Embryonic facial prominence (tissue), 1 donor: Measurements from ENCODE around the gene AMN1.
"Not testable (repeated sequence)": the region's sequence is repeated elsewhere in the genome, so short reads cannot be mapped to it uniquely, and the experiment has no call there.

Source experiments
- DNase-seq: peaks from one replicate; pipeline ENCODE4 v3.0.0-alpha.2; 2016; ENCODE audit errors: extremely low spot score

AMN1 gene

GRCh38 chr12:31728917-31729640 is at the start of gene AMN1:
AMN1 (minus strand) TSS chr12:31729021; CDS start chr12:31729008, 13 bp downstream.
- peak; percentile 97 for DNase-seq

- DNase-seq = no peak
These were observed 45.0 kb upstream of the AMN1 start for GRCh38 chr12:31773867-31774266.

- DNase-seq = no peak
These were observed 44.5 kb upstream of the AMN1 start for GRCh38 chr12:31773223-31773750.

GRCh38 chr12:31772685-31773222 is 43.9 kb upstream of the AMN1 start:
- DNase-seq = no peak

DNA sequence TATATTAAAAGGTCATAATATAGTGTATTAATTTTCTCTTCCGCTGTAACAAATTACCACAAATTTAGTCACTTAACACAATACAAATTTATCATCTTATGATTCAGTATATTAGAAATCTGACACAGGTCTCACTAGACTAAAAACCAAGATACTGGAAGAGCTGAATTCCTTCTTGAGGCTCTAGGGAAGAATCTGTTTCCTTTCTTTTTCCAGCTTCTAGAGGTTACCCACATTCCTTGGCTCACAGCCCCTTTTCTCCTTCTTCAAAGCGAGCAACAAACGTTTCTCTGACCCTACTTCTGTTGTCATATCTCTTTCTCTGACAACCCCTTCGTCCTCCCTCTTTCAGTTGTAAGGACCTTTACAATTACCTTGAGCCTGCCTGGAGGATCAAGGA is 43.4 kb upstream of the AMN1 start:
- no peak for DNase-seq

- DNase-seq = no peak
These were observed 39.2 kb upstream of the AMN1 start for GRCh38 chr12:31768046-31768445.

DNA sequence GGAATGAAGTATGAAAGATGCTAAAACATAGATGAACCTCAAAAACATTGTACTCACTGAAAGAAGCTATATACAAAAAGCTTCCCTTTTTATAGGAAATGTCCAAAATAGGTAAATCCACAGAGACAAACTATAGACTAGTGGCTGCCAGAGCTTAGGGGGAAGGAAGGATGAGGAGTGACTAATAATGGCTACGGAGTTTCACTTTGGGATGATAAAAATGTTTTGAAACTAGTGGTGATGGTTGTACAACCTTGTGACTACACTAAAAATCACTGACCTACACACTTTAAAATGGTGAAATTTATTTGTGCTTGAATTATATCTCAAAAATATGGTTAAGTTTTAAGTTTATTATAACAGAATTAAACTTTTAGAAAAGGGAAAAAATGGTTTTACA is 37.1 kb upstream of the AMN1 start:
- no peak for DNase-seq

DNA sequence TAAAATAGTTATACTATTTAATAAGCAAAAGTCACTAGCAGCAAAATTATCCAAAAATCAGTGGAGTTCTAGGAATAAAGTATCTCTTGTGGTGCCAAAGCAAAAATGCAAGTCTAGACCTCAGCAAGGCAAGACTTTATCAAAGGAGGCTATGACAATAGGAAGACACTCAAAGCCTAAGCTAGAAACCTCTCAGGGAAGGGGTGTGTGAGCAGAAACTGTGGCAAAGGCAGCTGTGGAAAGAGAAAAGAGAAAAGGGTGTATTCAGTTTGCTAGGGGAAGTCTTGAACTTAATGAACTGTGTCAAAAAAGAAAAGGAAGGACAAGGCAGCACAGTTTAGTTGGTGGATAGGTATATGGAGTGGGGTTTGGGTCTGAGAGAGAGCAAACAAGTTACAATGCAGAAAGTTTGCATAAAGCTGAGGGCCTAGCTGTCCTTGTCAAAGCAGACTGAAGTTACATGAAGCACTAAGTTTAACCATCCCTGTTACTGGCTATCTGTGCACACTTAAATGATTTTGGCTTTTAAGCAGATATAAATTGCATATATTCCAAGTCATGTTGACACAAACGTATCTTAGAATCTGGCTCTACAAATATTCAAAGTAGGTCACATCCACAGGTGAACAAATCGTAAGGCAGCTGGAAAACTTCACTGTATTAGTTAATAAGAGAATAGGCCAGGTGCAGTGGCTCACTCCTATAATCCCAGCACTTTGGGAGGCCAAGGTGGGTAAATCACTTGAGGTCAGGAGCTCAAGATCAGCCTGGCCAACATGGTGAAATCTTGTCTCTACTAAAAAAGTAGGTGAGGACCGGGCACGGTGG is 31.0 kb upstream of the AMN1 start:
- no peak for DNase-seq

DNA sequence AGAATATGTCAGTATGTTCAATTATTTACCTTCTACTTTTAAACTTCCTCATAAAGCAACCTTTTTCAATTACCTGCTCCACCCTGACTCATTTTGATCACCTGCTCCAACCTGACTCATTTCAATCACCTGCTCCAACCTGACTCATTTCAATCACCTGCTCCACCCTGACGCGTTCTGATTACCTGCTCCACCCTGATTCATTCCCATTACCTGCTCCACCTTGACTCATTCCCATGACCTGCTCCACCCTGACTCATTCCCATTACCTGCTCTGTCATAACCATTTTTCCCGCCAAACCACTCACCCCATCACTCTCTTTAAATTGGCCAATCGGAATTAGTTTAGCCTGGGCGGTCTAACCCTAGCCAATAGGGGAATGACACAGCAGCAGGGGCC is 29.5 kb upstream of the AMN1 start:
- not testable (repeated sequence) for DNase-seq

GRCh38 chr12:31756977-31757420 is 28.2 kb upstream of the AMN1 start:
- DNase-seq = no peak

GRCh38 chr12:31752450-31752849 is 23.6 kb upstream of the AMN1 start:
- DNase-seq = no peak

DNA sequence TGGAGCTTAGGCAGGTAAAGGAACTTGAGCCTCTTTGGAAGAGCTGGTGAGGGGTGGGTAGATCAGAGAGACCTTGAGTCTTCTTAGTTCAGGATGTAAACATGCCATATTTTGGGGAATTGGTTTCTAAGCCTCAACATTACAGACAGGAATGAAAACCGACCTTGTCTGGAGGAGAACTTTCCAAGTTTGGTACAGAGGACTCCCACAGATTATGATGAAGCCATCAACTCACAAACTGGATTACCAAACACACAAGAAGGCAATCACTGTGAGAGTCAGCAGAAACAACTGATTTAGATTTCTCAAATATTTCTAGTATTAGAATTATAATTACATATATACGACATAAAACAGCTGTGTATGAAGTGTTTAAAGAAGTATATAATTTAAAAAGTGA is 22.3 kb upstream of the AMN1 start:
- DNase-seq = no peak

GRCh38 chr12:31750747-31751039 is 21.9 kb upstream of the AMN1 start:
- DNase-seq = no peak

- no peak for DNase-seq
These were observed 20.3 kb upstream of the AMN1 start for GRCh38 chr12:31749024-31749704.

DNA sequence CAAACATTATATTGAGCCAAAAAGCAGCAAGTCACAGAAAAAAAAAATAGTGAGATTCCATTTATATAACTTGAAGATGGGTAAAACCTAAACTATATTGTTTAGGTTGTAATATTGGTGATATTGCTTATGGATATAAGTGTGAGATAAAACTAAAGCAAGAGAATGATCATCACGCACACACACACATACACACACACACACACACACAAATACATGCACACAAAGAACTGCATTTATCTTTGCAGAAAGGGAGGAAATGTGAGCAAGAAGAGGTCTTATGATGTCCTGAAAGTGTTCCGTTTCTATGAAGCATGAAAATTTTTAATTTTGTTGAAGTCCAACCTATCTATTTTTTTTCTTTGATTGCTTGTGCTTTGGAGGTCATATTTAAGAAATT is 16.4 kb upstream of the AMN1 start:
- DNase-seq = no peak

GRCh38 chr12:31744363-31744762 is 15.5 kb upstream of the AMN1 start:
- not testable (repeated sequence) for DNase-seq

DNA sequence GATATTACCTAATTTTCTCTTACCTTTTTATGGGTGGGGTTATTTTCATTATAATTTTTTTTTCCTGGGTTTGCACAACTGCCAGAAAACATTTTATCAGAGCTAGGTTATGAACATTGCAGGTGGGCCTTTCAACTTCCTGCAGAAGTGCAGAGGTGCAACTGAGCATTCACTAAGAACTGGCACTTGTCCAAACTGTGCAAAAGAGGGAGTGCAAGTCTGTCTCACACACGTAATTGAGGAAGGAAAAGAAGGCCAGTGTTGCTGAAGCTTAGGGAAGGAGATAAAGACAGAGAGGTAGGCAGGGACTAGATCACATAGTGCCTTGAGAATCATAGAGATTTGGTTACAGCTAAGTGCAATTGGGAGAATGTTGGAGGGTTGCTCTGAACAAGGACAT is 14.1 kb upstream of the AMN1 start:
- no peak for DNase-seq

GRCh38 chr12:31740628-31741027 is 11.8 kb upstream of the AMN1 start:
- DNase-seq = no peak

- no peak for DNase-seq
These were observed 8.9 kb upstream of the AMN1 start for GRCh38 chr12:31737763-31738162.

DNA sequence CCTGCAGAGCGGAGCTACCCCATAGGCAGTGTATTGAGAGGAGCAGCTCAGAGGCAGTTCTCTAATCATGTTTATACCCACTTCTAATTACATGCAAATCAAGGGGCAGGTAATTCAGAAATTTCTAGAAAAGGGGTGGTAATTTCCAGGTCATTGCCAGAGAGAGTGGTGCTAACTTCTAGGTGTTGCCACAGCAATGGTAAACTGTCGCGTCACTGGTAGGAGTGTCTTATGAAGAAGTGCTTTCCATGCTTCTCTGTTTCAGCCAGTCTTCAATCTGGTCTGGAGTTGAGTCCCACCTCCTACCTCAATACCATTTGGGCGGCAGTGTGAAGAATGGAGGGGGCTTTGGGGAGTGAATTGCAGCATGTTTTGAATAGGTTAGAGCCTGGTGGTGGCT is 8.5 kb upstream of the AMN1 start:
- no peak for DNase-seq

DNA sequence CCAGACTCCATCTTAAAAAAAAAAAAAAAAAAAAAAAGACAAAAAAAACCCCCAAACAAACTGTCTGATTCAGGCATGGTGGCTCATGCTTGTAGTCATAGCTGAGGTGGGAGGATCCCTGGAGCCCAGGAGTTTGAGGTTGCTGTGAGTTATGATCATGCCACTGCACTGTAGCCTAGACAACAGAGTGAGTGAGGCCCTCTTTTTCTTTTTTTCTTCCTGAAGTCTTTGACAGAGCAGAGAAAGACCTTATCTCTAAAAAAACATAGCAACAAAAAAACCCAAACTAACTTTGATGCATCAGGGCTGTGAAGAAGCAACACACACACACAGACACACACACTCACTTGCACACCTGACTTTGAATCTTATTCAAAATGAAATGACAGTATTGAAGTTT is 7.7 kb upstream of the AMN1 start:
- DNase-seq = no peak
